ENCODE results near the gene CARD19.

DNA sequence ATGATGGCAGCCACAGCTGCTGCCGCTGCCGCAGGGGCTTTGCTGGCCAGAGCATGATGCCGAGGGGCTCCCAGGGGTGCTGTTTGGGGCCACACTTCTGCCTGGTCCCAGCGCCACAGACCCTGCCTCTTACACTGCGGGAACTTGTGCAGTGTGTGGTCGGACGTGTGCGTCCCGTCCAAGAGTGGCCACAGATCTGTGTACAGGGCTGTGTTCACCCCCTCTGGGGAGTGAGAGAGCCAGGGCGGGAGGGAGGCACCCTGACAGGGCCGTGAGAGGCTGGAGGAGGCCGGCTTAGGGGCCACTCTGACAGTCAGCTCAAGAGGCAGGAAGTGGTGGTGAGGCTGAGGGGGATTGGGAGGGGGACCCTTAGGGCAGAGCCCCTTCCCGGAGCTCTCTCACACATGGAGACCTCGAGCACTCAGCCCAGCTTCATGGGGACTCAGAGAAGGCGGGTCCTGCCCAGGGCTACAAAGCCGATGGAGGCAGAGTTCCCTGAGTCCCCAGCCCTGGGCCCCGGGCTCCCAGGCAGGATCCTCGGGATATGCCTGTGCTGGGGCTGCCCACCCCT is 13.1 kb upstream of the CARD19 start:
- TF ChIP-seq, protein P1, sequence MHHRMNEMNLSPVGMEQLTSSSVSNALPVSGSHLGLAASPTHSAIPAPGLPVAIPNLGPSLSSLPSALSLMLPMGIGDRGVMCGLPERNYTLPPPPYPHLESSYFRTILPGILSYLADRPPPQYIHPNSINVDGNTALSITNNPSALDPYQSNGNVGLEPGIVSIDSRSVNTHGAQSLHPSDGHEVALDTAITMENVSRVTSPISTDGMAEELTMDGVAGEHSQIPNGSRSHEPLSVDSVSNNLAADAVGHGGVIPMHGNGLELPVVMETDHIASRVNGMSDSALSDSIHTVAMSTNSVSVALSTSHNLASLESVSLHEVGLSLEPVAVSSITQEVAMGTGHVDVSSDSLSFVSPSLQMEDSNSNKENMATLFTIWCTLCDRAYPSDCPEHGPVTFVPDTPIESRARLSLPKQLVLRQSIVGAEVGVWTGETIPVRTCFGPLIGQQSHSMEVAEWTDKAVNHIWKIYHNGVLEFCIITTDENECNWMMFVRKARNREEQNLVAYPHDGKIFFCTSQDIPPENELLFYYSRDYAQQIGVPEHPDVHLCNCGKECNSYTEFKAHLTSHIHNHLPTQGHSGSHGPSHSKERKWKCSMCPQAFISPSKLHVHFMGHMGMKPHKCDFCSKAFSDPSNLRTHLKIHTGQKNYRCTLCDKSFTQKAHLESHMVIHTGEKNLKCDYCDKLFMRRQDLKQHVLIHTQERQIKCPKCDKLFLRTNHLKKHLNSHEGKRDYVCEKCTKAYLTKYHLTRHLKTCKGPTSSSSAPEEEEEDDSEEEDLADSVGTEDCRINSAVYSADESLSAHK (tag by site-specific recombination; IDR thresholded peaks at IDR 0.05), result no peak
- TF ChIP-seq, protein P2, sequence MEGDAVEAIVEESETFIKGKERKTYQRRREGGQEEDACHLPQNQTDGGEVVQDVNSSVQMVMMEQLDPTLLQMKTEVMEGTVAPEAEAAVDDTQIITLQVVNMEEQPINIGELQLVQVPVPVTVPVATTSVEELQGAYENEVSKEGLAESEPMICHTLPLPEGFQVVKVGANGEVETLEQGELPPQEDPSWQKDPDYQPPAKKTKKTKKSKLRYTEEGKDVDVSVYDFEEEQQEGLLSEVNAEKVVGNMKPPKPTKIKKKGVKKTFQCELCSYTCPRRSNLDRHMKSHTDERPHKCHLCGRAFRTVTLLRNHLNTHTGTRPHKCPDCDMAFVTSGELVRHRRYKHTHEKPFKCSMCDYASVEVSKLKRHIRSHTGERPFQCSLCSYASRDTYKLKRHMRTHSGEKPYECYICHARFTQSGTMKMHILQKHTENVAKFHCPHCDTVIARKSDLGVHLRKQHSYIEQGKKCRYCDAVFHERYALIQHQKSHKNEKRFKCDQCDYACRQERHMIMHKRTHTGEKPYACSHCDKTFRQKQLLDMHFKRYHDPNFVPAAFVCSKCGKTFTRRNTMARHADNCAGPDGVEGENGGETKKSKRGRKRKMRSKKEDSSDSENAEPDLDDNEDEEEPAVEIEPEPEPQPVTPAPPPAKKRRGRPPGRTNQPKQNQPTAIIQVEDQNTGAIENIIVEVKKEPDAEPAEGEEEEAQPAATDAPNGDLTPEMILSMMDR (tag by site-specific recombination; IDR thresholded peaks at IDR 0.05), result no peak

Data from HEK293 (cell line).